IPS-18c (cell line): Measurements from ENCODE around the gene MYOM1.

Experiments used
- H3K4me3 ChIP-seq: 2 replicates; pipeline ENCODE4 v1.7.0; 2013; ENCODE audit warnings: low read depth, mild to moderate bottlenecking, low read length, moderate library complexity; ENCODE audit not compliant: insufficient read depth
- H3K9me3 ChIP-seq: one replicate; pipeline ENCODE4 v1.6.1; 2013; ENCODE audit warnings: mild to moderate bottlenecking, low read length, moderate library complexity; ENCODE audit not compliant: control insufficient read depth, insufficient read depth

The MYOM1 gene

GRCh38 chr18:3119401-3120341 lies 100.1 kb downstream of the MYOM1 start:
- no peaks in the 10 kb centered on the region for H3K9me3 ChIP-seq

GRCh38 chr18:3118195-3119010 lies 101.4 kb downstream of the MYOM1 start:
- Histone ChIP-seq H3K4me3 (no peak overlapping the region), H3K9me3 (no peaks in the 10 kb centered on the region)

More at GRCh38 chr18:3119401-3120341, 100.1 kb downstream of the MYOM1 start:
- no peak overlapping the region for H3K4me3 ChIP-seq

GRCh38 chr18:3117493-3118192 lies 102.1 kb downstream of the MYOM1 start:
- Histone ChIP-seq H3K4me3 (no peak overlapping the region), H3K9me3 (no peaks in the 10 kb centered on the region)

GRCh38 chr18:3115447-3116030 lies 104.2 kb downstream of the MYOM1 start:
- Histone ChIP-seq H3K4me3 (no peak overlapping the region), H3K9me3 (no peaks in the 10 kb centered on the region)

- no peak overlapping the region for H3K4me3 ChIP-seq
- H3K9me3 ChIP-seq = no peaks in the 10 kb centered on the region
Observed at GRCh38 chr18:3114451-3114850, 105.3 kb downstream of the MYOM1 start.

- no peak overlapping the region for H3K4me3 ChIP-seq
- no peaks in the 10 kb centered on the region for H3K9me3 ChIP-seq
Observed at GRCh38 chr18:3114026-3114425, 105.7 kb downstream of the MYOM1 start.

- Histone ChIP-seq H3K4me3 (no peak overlapping the region), H3K9me3 (no peaks in the 10 kb centered on the region)
Observed at GRCh38 chr18:3111523-3112240, 108.1 kb downstream of the MYOM1 start.

GRCh38 chr18:3110034-3110752 lies 109.6 kb downstream of the MYOM1 start:
- Histone ChIP-seq H3K9me3 (no peaks in the 10 kb centered on the region), H3K4me3 (no peak overlapping the region)

- Histone ChIP-seq H3K9me3 (no peaks in the 10 kb centered on the region), H3K4me3 (no peak overlapping the region)
Observed at GRCh38 chr18:3107740-3108151, 112.0 kb downstream of the MYOM1 start.

GRCh38 chr18:3104190-3105054 lies 115.3 kb downstream of the MYOM1 start:
- no peaks in the 10 kb centered on the region for H3K9me3 ChIP-seq
- no peak overlapping the region for H3K4me3 ChIP-seq

- Histone ChIP-seq H3K4me3 (no peak overlapping the region), H3K9me3 (no peaks in the 10 kb centered on the region)
Observed at GRCh38 chr18:3103576-3103975, 116.2 kb downstream of the MYOM1 start.

GRCh38 chr18:3102983-3103382 lies 116.8 kb downstream of the MYOM1 start:
- no peak overlapping the region for H3K4me3 ChIP-seq

GRCh38 chr18:3100498-3101132 lies 119.2 kb downstream of the MYOM1 start:
- H3K9me3 ChIP-seq = no peaks in the 10 kb centered on the region

More at GRCh38 chr18:3102983-3103382, 116.8 kb downstream of the MYOM1 start:
- no peaks in the 10 kb centered on the region for H3K9me3 ChIP-seq

GRCh38 chr18:3099327-3099726 lies 120.4 kb downstream of the MYOM1 start:
- Histone ChIP-seq H3K4me3 (no peak overlapping the region), H3K9me3 (no peaks in the 10 kb centered on the region)

More at GRCh38 chr18:3100498-3101132, 119.2 kb downstream of the MYOM1 start:
- H3K4me3 ChIP-seq = no peak overlapping the region

GRCh38 chr18:3097082-3097481 lies 122.7 kb downstream of the MYOM1 start:
- Histone ChIP-seq H3K4me3 (no peak overlapping the region), H3K9me3 (no peaks in the 10 kb centered on the region)
